B cell (primary cell): Measurements from ENCODE around the gene ENPP7. TPM values are rescaled to one million over a fixed set of nuclear protein-coding genes. Genes with fewer than 3 reads are reported as not detected.

ENCODE experiments used
- ATAC-seq: fragments of 200-7000 bp; cut with Tn5 transposase; one replicate; pipeline ENCODE4 v1.10.0; 2021; ENCODE audit warnings: low read depth, mild to moderate bottlenecking, moderate number of reproducible peaks, moderate library complexity
- CTCF ChIA-PET: fragments of 350-600 bp; sonication (Branson Sonifier 250); formaldehyde crosslinking; loops from one replicate; lab custom pipeline; 2021; ENCODE audit warnings: antibody characterized with exemption, inconsistent platforms; lab: Charles Lee
- POLR2A ChIA-PET: fragments of 350-600 bp; sonication (Branson Sonifier 250); formaldehyde crosslinking; loops from one replicate; lab custom pipeline; 2021; ENCODE audit warnings: antibody characterized with exemption; lab: Charles Lee
- DNase-seq: peaks from one replicate; pipeline ENCODE4 v3.0.0; 2013
- H2AFZ ChIP-seq: 2 replicates; pipeline ENCODE4 v1.6.1; 2012; ENCODE audit warnings: mild to moderate bottlenecking, low read depth, low read length; ENCODE audit not compliant: insufficient read depth, poor library complexity, severe bottlenecking
- H3K27ac ChIP-seq, 2 donors: 1 replicate in 1 of 2; 2 replicates in 1 of 2; pipeline ENCODE4 v1.5.1; 2012 to 2013; ENCODE audit warnings: low read length in 2 of 2, mild to moderate bottlenecking in 2 of 2, moderate library complexity in 1 of 2
- H3K27me3 ChIP-seq, 4 experiments: fragments of 200-600 bp in 1 of 4; sonication (generic) in 1 of 4; replicated peaks in 1 of 4; 1 replicate in 2 of 4; 2 replicates in 2 of 4; pipeline versions ENCODE4 v1.6.1 to v1.7.0; 2013 to 2016; ENCODE audit warnings: low read length in 3 of 4, mild to moderate bottlenecking in 2 of 4, mixed read lengths in 1 of 4, moderate library complexity in 1 of 4; ENCODE audit not compliant: insufficient read depth in 4 of 4, control insufficient read depth in 3 of 4; ENCODE audit errors: control extremely low read depth in 1 of 4
- H3K36me3 ChIP-seq, 2 experiments: replicated peaks in 1 of 2; 1 replicate in 1 of 2; 2 replicates in 1 of 2; pipeline versions ENCODE4 v1.6.1 to v1.7.1; 2013; ENCODE audit warnings: low read length in 1 of 2; ENCODE audit not compliant: insufficient read depth in 2 of 2, control insufficient read depth in 1 of 2; ENCODE audit errors: control extremely low read depth in 1 of 2, extremely low read depth in 1 of 2
- H3K4me1 ChIP-seq, 2 donors: fragments of 200-600 bp in 1 of 2; sonication (generic) in 1 of 2; 1 replicate in 1 of 2; 2 replicates in 1 of 2; pipeline versions ENCODE4 v1.5.1 to v1.6.1; 2013 to 2017; ENCODE audit warnings: low read length in 2 of 2; ENCODE audit not compliant: control insufficient read depth in 2 of 2, insufficient read depth in 2 of 2
- H3K4me2 ChIP-seq: replicated peaks from 2 replicates; pipeline ENCODE3; 2012; ENCODE audit warnings: mild to moderate bottlenecking, low read depth, low read length; ENCODE audit not compliant: poor library complexity, severe bottlenecking
- H3K4me3 ChIP-seq, 5 experiments: fragments of 200-600 bp in 1 of 5; sonication (generic) in 1 of 5; 1 replicate in 3 of 5; 2 replicates in 2 of 5; pipeline versions ENCODE4 v1.5.1 to v1.7.0; 2011 to 2016; ENCODE audit warnings: low read length in 4 of 5, mild to moderate bottlenecking in 4 of 5, low read depth in 2 of 5, control low read depth in 1 of 5, moderate library complexity in 1 of 5; ENCODE audit not compliant: insufficient read depth in 1 of 5; ENCODE audit errors: control extremely low read depth in 1 of 5, extremely low read depth in 1 of 5
- H3K79me2 ChIP-seq: fragments of 200-600 bp; sonication (generic); one replicate; pipeline ENCODE4 v1.6.0; 2016; ENCODE audit warnings: low read length; ENCODE audit not compliant: control insufficient read depth, insufficient read depth
- H3K9ac ChIP-seq: fragments of 200-600 bp; sonication (generic); 2 replicates; pipeline ENCODE4 v1.6.1; 2017; ENCODE audit warnings: mild to moderate bottlenecking, low read length, moderate library complexity
- H3K9me3 ChIP-seq, 3 donors: one replicate each; pipeline versions ENCODE4 v1.6.1 to v1.7.1; 2013; ENCODE audit warnings: low read length in 2 of 3; ENCODE audit not compliant: control insufficient read depth in 2 of 3, insufficient read depth in 1 of 3; ENCODE audit errors: control extremely low read depth in 1 of 3
- H4K20me1 ChIP-seq: 2 replicates; pipeline ENCODE4 v1.6.0; 2012; ENCODE audit warnings: mild to moderate bottlenecking, low read length; ENCODE audit not compliant: insufficient read depth, control insufficient read depth, poor library complexity, severe bottlenecking
- H3K27ac Mint-ChIP-seq: one replicate; pipeline ENCODE4 v1.8.0; 2021; ENCODE audit warnings: mixed read lengths
- H3K27me3 Mint-ChIP-seq: one replicate; pipeline ENCODE4 v1.8.0; 2021; ENCODE audit warnings: mixed read lengths
- H3K4me1 Mint-ChIP-seq: one replicate; pipeline ENCODE4 v1.8.0; 2021; ENCODE audit warnings: mixed read lengths
- H3K4me3 Mint-ChIP-seq: one replicate; pipeline ENCODE4 v1.8.0; 2021; ENCODE audit warnings: mixed read lengths
- H3K9me3 Mint-ChIP-seq: one replicate; pipeline ENCODE4 v1.8.0; 2022; ENCODE audit warnings: mixed read lengths; ENCODE audit not compliant: insufficient read depth
- EZH2 ChIP-seq: IDR thresholded peaks from 2 replicates; pipeline ENCODE4 v1.6.1; 2012; ENCODE audit warnings: borderline replicate concordance, low read depth, mild to moderate bottlenecking, moderate library complexity, low read length; ENCODE audit not compliant: insufficient read depth, poor library complexity, severe bottlenecking
- WGBS: methylation state at CpG from one replicate; pipeline ENCODE4 v1.1.5; 2013; ENCODE audit warnings: missing lambda C conversion rate; ENCODE audit not compliant: insufficient coverage; 5-methylcytosine and 5-hydroxymethylcytosine counted together
- intact Hi-C: fragments of 100-400 bp; cut with micrococcal nuclease; formaldehyde crosslinking; loops from one replicate; pipeline ENCODE4 v1.10.0; 2022
- polyA plus RNA-seq: library from polyadenylated mRNA; depleted of rRNA; stranded (reverse); fragments of >200 nt; gene quantifications from 2 replicates; pipeline ENCODE4 v1.2.3, GENCODE V29; 2012
- total RNA-seq, 2 donors: library from RNA; stranded (reverse); fragments of 120-200 nt in 1 of 2; gene quantifications; 1 replicate in 1 of 2; 2 replicates in 1 of 2; pipeline versions ENCODE4 v1.2.3 to v1.2.4, GENCODE V29; 2013 to 2022
- TF ChIP-seq, protein P1 (sequence below): fragments of 200-600 bp; IDR thresholded peaks from one replicate; pipeline ENCODE4 v1.8.0; 2022; ENCODE audit warnings: antibody characterized with exemption, mild to moderate bottlenecking

Gene ENPP7
- total and polyA plus RNA-seq, 2 donors (not counting 1 experiment from before 2014, with no cell fraction given) = 0.40 to 6.7 TPM

DNA sequence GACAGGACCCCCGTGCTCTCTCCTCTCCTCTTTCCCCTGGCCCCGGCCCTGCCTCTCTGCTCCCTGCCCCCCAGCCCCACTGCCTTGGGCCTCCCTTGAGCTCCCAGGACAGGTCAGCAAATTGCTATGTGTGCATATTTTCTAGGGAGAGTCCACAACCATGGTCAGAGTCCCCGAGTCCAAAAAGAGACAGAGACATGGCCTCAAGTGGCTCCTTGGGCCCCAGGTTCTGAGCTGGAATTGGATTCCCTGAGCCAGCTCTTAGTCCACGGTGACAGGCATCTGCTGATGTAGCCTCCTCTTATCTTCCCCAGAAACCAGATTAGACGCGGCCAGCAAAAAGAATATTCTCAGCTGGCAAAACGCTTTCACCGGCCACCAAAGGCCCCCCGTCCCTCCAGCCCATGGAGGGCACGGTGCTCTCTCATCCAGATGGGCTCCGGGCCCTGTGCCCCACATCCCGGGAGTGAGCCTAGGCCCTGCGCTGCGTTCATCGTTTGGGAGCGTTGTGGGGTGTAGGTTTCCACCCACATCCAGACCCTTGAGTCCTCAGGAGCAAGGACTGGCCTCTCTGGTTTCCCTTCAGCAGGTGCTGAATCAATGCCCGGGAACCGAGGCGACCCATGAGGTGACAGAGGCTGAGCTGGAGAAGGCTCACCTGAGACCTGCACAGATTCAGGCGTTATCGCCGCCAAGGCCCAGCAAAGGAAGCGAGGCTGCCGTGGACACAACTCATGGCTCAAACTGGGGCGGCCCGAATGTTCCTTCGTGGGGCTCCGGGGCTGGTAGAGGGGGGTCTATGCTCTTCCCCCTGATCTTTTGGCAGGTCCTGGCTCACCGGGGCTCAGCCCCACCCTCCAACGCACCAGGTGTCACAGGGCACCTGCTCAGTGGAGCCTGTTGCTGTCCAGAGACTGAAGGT lies 16.3 kb upstream of the ENPP7 start:
- H3K4me3 ChIP-seq = no peak overlapping the region
- no peak for ATAC-seq
- intact Hi-C loops = no loop called here
- no peaks in the 10 kb centered on the region for H4K20me1 ChIP-seq
- no peak overlapping the region for H3K27ac ChIP-seq
- Mint-ChIP-seq H3K27ac (no peak overlapping the region), H3K27me3 (peaks cover 14% of the 10 kb centered on the region), H3K4me3 (no peak overlapping the region), H3K9me3 (no peaks in the 10 kb centered on the region), H3K4me1 (peaks cover 2% of the 10 kb centered on the region)
- 87% methylated on average over 27 of the region's 30 CpGs for WGBS
- no peak for DNase-seq
- TF ChIP-seq EZH2 = no peak
- TF ChIP-seq, protein P1, sequence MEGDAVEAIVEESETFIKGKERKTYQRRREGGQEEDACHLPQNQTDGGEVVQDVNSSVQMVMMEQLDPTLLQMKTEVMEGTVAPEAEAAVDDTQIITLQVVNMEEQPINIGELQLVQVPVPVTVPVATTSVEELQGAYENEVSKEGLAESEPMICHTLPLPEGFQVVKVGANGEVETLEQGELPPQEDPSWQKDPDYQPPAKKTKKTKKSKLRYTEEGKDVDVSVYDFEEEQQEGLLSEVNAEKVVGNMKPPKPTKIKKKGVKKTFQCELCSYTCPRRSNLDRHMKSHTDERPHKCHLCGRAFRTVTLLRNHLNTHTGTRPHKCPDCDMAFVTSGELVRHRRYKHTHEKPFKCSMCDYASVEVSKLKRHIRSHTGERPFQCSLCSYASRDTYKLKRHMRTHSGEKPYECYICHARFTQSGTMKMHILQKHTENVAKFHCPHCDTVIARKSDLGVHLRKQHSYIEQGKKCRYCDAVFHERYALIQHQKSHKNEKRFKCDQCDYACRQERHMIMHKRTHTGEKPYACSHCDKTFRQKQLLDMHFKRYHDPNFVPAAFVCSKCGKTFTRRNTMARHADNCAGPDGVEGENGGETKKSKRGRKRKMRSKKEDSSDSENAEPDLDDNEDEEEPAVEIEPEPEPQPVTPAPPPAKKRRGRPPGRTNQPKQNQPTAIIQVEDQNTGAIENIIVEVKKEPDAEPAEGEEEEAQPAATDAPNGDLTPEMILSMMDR = no peak
- H3K9ac ChIP-seq = no peak overlapping the region
- H3K4me1 ChIP-seq = no peaks in the 10 kb centered on the region
- H3K4me2 ChIP-seq = no peak overlapping the region
- H3K9me3 ChIP-seq = peaks cover 0 to 11% (median 0%) of the 10 kb centered on the region in 3 donors
- H3K36me3 ChIP-seq = no peaks in the 10 kb centered on the region
- ChIA-PET POLR2A (no interaction called here), CTCF (no interaction called here)
- H2AFZ ChIP-seq = no peak overlapping the region
- H3K27me3 ChIP-seq = peaks cover 0 to 5% (median 0%) of the 10 kb centered on the region in 4 experiments
- H3K79me2 ChIP-seq = no peaks in the 10 kb centered on the region
